Activated naive CD4-positive, alpha-beta T cell treated with anti-CD3 and anti-CD28 coated beads, Interleukin-2, amount 50 U/mL, for 72 hours (primary cell): ENCODE data around the gene FEM1C. TPM values are rescaled to one million over a fixed set of nuclear protein-coding genes. Genes with fewer than 3 reads are reported as not detected.

ENCODE experiments used
- ATAC-seq, 2 donors: fragments of 150-1000 bp; cut with Tn5 transposase; 2 replicates each; pipeline ENCODE4 v1.10.0; 2021; ENCODE audit warnings: mild to moderate bottlenecking in 2 of 2, moderate library complexity in 2 of 2
- DNase-seq, 2 donors: peaks; one replicate each; pipeline ENCODE4 v3.0.0; 2021 to 2022; ENCODE audit warnings: low spot score in 2 of 2
- H3K27ac Mint-ChIP-seq, 2 donors: one replicate each; pipeline ENCODE4 v1.8.0; 2022; ENCODE audit warnings: mild to moderate bottlenecking in 2 of 2, mixed read lengths in 2 of 2
- H3K36me3 Mint-ChIP-seq, 2 donors: one replicate each; pipeline ENCODE4 v1.8.0; 2022; ENCODE audit warnings: mixed read lengths in 2 of 2
- H3K9me3 Mint-ChIP-seq, 2 donors: one replicate each; pipeline ENCODE4 v1.8.0; 2022; ENCODE audit warnings: mixed read lengths in 2 of 2
- total RNA-seq, 2 donors: library from RNA; stranded (reverse); gene quantifications; one replicate each; pipeline ENCODE4 v1.2.3, GENCODE V29; 2022

Gene FEM1C
- total RNA-seq, 2 donors from 2014 or later = 13.7 TPM

DNA sequence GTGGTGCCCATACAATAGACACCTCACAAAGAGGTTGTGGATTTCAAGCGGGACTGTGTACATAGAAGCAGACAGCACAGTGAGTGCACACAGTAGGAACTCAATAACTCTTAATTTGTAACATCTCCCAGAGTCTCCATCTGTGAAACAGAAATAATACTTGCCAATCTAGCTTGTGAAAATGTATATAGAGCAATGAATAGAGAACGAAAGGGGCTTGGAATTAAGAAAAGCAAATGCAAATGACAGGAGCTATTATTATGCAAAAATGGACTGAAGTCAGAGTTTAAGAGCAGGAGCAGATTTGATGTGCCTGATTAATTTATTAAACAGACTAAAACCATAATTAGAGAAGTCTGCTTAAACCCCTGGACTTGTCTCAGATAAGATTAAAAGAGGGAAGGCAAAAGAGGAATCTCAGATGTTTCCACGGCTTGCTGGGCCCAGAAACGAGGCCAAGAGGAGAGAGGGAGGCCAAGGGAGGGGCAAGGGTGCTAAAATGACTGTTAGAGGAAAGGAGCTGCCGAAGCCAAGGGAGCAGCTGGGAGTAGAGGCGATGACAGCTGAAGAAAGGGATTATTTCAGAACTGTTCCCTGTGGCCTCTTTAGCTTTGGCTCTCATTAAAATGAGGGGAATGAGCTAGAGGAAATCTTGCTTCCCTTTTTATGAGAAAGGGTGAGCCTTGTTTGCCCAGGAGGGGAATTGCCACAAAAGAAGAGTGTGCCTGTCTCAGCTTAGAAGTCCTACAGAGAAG, 72.1 kb downstream of the FEM1C start:
- Mint-ChIP-seq H3K27ac (no peak overlapping the region), H3K9me3 (no peaks in the 10 kb centered on the region), H3K36me3 (no peaks in the 10 kb centered on the region)
- ATAC-seq (no peak), DNase-seq (no peak)

DNA sequence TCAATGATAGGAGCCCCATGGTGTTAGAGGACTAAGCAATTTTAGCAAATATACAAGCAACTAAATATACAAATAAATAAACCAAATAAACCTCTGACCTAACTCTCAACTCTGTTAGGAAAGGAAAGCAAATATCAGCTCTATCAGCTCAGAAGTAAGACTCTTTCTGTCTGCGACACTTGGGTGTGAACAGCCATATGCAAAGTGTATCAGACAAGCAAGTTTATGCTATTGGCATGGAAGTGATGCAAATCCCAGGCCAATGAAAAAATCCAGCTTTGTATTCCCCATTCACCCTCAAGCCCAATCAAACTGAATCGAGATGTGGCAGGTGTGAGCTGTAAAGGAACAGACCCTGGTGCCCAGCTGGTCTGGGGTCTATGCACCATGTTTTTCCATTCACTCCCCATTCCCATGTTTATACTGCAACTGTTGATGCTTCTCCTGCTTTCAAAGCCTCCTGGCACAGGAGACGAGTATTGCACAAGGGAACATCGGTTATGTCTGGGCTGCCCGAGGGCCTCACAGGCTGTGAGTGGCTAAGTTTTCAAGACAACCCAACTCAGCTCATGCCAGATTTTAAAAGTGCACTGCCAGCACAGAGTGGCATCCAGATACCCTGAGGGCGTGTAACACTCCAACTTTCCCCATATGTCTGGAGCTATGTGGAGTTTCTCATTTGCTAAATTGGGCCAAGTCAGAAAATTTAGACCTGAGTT, 73.1 kb downstream of the FEM1C start:
- ATAC-seq = no peak
- Mint-ChIP-seq H3K36me3 (no peaks in the 10 kb centered on the region), H3K27ac (no peak overlapping the region), H3K9me3 (no peaks in the 10 kb centered on the region)
- no peak for DNase-seq

GRCh38 chr5:115470921-115471320, 73.7 kb downstream of the FEM1C start:
- H3K27ac Mint-ChIP-seq = no peak overlapping the region
- ATAC-seq (no peak), DNase-seq (no peak)
- no peaks in the 10 kb centered on the region for H3K36me3 Mint-ChIP-seq
- no peaks in the 10 kb centered on the region for H3K9me3 Mint-ChIP-seq

Other genes with a start within 250 kb of the FEM1C start
- 1 to 10 TPM; 1.8 to 2.0 TPM for gene CCDC112, start 248.1 kb downstream of the FEM1C start, total RNA-seq
- under 1 TPM; 0.66 to 0.91 TPM for gene TICAM2, start 57.7 kb upstream of the FEM1C start, total RNA-seq
- gene TMED7, start 81.3 kb upstream of the FEM1C start, total RNA-seq = 10 to 100 TPM; 33.1 to 38.4 TPM